HG02588 (cell line): ENCODE results near the gene TMEM250.
"Not testable (repeated sequence)": the region's sequence is repeated elsewhere in the genome, so short reads cannot be mapped to it uniquely, and the experiment has no call there.

Experiments
- ATAC-seq: cut with Tn5 transposase; IDR thresholded peaks from one replicate; pipeline ENCODE4 v1.9.1; 2021; ENCODE audit warnings: mild to moderate bottlenecking, moderate library complexity; ENCODE audit not compliant: unreplicated experiment

TMEM250 gene

DNA sequence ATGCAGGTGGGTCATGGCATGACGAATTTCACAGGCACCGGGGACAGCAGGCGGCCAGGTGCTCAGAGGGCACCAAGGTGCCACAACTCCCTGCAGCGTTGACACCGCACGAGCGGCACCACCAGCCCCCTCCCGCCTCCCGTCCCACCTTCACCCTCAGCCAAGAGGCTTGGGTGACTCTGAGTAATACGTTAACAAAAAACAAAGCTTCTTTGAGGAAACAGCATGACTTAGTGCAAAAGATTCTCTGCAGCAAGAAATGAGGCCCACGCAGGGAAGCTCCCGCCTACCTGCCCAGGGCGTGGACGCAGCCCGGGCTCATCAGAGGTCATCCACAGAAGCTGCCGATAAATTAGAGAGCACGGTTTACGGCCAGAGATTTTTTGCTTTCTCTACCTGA, 4.1 kb downstream of the TMEM250 start:
- ATAC-seq = no peak

DNA sequence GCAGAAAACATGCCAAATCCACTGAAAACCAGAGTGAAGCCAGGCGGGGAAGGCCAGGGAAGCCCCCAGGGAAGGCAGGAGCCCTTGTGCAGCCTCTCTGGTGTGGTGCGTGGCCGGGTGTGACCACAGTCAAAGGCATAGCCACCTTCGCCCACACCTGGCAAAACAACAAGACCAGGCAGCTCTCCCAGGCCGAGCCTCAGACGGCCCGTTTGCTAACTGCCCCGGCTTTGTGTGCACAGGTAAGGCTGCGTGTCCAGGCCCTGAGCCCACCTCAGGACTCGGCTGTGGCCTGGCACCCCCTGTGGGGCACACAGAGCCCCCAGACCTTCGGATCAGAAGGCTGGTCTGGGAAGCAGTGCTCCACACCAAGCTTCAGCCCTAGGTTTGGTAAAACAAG, 6.1 kb downstream of the TMEM250 start:
- no peak for ATAC-seq

DNA sequence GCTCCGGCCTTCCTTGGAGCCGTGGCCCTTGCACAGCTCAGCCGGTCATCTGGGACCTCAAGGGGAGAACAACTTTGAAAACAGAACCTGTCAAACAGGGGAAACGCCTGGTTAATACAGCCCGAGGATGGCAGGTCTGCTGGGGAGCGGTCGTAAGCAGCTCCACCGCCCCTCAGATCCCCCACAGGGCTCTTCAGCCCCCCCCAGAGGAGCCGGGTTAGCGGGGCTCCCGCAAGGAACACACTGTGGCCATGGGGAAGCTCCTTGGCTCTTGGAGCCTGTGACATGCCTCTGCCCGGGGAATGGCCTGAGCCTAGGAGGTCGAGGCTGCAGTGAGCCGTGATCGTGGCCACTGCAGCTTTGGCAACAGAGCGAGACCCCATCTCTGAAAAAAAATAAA, 6.8 kb downstream of the TMEM250 start:
- ATAC-seq = no peak

DNA sequence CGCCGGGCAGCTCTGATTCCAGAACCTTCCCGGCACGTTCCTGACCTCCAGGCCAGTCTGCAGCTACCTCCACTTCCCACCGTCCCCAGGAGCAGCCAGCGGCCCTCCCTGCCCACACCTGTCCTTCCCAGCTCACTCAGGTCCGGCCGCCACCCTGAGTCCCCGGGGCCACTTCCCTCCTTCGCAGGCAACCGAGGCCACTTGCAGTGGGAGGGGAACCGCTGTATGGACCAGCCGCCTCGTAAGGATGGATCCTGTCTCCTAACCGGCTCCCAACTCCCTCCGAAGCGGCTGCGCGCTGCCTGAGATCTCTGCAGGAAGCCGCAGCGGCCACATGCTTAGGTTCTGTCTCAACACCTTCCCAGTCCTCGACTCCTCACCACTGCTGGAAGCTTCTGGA, 7.5 kb downstream of the TMEM250 start:
- ATAC-seq = no peak

DNA sequence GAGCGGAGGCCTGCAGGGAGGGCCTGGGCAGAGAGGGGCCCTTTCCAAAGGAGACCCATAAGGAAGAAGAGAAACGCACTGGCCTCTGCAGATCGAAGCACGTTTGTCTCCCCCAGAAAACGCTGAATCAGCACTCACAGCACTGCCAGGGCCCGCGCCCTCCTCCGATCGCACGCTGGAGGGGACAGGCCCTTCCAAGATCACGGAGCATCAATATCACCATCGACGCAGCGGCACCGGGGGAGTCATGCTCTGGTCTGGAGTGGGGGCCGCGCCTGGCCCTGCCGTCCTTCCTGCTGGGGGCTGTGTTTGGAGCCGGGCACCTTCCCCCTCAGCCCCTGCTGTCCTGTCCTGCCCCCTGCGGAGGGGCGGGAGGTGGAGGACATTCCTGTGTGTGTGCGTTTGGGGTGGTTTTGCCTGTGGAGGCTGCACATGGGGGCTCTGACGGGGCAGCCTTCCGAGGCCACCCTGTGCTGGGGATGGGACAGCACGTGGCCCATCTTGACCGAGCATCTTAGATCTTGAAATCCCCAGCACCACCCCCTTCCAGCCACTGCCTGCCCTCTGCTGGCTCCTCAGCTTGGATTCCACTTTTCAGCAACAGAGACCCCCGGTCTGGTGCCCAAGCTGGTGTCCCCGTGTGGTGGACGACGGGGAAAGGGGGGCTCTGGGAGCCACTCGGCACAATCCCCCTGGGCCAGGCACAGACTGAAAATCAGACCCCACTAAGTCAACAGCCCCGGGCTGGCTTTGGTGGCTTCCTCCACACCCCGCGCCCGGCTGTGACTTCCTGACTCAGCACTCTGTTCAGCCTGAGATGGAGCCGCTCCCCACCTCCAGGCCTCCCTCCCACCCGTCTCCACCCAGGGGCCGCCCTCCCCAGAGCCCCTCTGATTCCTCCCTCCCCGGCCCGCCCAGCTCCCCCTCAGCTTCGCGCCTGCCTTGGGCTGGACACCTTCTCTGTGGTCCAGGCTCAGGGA, 8.3 kb downstream of the TMEM250 start:
- peak; percentile 1 for ATAC-seq

DNA sequence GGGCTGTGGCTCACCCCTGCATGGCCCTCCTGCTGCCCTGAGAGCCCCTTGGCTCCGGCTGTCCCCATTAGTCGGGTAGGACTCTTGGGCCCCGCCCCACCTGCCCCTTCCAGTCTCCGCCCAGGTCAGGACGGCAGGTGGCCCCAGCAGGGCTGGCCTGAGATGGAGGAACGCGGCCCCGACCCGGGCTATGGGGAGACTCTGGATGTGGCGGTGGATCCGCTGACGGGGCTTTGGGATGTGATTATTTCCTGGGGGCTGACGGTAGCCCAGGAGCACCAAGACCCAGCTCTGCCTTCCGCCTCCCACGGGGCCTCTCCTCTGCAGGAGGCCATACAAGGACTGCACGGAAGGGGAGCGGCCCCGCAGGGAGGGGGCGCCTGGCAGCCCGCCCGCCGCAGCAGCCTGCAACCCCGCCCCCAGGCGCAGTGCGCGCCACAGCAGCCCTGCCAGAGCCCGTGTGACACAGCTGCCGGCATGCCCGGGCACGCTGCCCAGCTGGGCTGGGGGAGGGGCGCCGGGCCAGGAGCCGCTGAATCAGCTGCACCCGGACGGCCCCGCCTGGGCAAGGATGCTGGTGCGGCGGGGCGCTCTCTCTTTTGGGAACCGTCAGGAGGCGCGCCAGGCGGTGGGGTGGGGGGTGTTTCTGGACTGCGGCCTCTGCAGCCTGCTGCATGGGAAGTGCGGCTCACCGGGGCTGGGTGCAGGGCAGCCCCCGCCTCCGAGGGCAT, 9.2 kb downstream of the TMEM250 start:
- peak; percentile 76 for ATAC-seq

DNA sequence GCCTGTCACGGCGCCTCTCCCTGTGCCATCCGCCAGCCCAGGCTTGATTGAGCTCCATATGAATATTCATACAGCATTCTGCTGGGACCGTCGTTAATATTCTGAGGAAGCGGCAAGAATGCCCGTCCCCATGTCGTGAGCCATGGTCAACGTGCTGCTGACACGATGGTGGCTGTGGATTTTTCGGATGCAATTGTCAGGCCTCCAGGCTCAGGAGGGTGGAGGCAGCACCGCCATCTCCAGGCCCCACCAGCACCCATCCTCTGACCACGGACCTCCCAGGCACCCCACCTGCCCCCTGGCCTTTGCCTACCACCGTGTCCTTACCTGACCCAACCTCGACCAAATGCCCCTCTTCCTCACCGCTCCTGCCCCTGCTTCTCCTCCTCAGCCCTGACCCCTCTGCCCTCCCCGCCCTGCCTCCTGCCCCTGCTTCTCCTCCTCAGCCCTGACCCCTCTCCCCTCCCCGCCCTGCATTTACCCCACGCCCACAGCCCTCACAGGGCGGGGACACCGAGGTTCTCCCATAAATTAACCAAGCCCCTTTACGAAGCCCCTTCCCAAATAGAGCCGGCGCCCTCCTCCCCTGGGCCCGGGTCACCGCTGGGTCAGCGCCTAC, 9.9 kb downstream of the TMEM250 start:
- ATAC-seq = no peak

DNA sequence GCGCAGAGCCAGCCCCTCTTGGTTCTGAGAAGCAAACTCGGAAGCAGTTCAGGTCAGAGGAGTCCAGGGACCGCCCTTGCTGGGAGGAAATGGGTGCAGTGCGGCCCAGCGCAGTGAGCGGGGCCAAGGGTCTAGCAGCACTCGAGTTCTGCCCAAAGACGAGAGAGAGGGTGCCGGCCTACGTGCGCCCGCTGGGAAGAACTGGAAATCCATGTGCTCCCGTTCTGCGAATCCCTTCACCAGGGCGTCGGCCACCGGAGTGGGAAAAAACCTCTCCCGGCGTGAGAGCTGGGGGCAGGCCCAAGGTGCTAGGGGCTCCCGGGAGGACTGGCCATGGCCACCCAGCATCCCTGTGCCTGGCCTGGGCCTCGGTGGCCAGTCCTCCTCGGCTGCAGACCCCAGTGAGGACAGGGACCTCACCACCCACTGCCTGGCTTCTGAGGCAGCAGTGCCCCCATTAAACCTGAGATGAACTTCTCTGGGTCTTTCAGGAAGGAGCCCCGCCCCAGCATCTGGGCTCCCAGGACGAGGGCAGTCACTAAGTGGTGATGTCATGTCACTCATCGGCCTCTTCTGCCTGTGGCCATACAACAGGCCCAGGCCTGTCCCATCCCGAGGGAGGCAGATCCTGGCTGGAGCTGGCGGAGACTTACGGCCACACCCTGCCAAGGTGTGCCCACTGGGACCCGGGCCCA, 10.6 kb downstream of the TMEM250 start:
- ATAC-seq = no peak

DNA sequence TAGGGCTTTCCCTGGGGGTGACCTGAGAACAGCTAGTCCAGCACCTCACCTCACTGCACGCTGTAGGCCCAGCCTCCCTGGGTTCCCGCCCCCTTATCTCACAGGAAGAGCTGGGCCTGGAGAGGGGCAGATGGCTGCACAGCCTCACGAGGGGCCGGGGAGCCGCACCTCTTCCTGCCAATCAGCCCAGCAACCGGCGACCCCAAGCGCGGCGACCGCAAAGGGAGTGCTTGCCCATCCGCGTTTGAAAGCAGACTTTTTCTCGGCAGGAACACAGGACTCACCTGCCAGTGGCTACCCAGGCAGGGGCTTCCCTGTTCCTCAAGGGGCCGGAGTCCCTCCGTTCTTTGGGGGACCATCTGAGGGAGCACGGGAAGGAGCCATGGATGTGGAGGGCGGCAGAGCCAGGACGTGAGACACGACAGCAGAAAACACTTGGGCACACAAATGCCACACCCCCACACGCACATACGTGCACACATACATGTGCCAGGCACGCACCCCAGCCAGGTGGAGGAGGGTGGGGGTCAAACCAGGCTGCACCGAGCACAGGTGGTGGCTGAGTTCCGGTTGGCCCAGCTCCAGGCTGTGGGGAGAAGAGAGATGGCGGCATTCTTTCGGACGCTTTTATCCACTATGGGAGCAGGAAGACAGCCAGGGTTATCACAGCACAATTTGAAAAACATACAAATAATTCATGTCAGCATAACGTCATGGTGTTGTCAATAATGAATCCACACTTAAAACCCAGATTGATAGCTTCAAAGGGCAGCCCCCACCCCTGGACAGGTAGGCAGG, 11.3 kb downstream of the TMEM250 start:
- no peak for ATAC-seq

DNA sequence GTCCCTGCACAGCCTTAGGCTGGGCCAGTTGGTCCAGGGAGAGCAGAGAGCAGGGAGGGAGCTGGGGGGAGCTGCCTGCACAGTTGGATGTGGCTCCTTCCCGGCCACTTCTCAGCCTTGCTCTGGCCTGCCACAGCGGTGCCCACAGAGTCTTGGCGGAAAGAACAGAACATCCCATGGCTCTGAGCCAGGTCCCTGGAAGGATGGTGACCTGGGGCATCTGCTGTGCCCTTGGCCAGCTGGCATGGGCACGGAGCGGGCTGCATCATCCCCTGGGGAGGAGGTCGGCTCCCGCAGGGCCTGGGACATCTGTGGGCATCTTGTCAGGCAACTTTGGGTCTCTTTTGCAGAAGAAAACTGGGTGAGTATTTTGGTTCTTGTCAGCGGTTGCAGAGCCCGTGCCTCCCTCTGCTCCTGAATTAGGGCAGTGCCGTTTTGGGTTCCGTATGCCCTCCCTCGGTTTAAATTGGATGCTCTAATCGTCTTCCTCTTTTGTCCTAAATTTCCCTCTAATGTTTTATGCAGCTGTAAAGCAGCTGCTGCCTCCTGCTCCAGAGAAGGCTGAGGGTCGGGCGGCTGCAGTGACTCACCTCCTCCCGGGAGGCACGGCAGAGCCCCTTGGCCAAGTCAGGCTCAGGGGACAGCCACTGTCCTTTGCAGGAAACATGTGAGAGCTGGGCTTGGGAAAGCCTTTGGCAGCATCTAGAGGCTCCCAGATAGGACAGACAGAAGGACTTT, 13.1 kb downstream of the TMEM250 start:
- ATAC-seq = no peak

DNA sequence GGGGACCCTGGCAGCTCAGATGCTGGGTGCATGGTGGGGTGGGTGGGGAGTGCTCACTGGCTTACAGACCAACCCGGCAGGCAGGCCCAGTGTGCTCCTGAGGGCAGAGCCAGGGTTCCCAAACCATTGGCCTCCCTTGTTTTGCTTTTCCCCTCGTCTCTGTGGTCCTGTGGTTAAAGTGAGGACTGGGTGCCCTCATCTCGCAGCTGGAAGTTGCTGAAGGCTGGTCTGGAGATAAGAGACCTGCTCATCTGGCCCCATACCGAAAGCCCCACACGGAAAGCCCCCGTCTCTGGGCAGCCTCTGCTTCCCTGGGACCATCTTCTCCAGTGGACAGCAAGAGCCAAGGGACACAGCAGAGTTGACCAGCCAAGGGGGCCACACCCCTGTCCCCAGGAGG, 13.8 kb downstream of the TMEM250 start:
- ATAC-seq = no peak

DNA sequence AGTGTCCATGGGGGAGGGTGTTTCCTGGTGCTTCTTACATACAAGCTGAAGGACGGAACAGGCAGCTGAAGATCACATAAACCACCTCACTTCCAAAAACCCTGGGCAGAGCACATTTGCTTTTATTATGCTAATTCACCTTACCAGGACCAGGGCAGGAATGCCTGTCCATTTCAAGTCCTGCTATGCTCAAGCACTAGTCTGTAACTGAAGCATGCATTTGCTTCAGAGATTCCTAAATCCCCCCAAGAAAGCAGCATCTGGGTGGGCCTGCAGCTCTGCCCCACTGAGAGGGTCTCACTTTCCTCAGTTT, 14.2 kb downstream of the TMEM250 start:
- no peak for ATAC-seq

DNA sequence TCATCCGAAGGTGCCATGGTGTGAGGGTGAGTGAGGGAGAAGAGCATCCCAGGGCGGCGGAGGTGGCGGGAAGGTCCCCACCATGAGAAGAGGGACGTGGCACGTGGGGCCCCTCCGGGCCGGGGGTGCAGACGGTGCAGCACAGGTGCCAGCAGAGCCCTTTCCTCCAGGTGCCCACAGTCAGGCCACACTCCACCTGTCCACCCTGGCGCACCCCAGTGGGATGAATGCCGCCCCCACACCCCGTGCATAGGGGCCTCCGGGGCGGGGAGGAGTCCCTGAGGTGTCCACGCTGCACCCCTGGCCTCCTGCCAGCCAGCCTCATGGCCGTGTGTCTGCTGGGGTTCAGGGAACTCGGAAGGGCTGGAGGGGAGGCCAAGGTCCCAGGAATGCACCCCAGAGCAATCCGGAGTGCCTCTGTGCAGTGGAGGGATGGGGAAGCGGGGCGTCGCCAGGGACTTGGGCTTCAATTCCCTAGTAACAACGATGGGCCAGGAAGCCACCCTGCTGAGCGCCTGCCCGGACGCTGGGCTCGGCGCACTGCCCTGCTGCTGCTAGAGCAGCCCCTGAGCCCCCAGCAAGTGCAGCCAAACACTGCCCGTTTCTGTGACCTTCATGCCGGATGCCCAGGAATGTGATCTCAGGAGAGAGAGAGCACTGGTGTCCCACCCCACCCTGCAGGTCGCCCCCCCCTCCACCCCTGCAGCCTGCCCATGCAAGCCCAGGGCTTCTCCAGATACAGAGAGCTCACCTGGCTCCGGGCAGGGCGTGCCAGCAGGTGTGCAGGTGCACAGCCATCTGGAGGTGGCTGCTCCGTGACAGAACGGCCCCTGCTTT, 14.8 kb downstream of the TMEM250 start:
- no peak for ATAC-seq

DNA sequence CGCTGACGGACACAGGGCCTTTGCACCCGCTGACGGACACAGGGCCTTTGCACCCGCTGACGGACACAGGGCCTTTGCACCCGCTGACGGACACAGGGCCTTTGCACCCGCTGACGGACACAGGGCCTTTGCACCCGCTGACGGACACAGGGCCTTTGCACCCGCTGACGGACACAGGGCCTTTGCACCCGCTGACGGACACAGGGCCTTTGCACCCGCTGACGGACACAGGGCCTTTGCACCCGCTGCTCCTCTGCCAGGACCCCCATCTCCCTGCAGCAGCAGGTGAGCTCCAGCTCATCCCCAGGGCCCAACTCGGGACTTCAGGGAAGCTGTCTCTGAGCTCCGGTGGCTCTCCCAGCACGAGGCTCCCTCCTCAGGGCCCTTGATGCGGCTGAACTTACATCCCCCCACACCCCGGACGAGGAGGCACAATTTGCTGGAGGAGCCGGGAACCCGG, 17.0 kb downstream of the TMEM250 start:
- ATAC-seq = not testable (repeated sequence)

DNA sequence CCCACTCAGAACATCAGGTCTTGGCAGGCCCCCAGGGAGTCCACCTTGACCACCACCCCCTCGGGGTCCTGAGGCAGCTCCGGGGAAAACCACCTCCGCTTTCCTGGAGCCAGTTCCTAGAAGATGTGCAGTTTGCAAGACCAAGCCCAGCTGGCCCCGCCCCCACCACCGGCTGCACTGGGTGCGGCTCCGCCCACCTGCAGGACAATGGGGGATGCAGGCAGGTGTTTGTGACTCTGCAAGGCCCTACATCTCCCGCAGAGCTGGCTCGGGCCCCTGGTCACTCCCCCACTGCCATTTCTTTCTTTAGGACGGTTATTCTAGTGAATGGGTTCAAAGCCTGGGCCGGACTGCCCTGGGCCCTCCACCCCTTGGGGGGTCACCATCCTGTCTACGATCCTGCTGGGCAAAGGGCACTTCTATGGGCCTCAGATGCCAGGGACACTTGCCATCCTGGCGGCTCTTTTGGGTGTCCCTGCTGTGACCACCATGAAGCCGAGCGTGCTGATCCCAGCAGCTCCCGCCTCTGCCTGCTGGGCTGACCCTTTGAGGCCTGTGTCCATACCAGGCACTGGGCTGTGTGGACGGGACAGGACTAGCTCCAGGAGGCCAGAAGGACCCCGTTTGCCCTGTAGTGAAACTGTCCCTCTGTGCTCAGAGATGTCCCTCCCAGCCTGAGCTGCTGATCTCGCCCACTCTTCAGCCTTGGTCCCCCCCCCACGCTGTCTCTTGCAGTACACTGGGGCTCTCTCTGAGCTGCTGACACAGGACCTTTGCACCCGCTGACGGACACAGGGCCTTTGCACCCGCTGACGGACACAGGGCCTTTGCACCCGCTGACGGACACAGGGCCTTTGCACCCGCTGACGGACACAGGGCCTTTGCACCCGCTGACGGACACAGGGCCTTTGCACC, 17.7 kb downstream of the TMEM250 start:
- ATAC-seq = no peak

DNA sequence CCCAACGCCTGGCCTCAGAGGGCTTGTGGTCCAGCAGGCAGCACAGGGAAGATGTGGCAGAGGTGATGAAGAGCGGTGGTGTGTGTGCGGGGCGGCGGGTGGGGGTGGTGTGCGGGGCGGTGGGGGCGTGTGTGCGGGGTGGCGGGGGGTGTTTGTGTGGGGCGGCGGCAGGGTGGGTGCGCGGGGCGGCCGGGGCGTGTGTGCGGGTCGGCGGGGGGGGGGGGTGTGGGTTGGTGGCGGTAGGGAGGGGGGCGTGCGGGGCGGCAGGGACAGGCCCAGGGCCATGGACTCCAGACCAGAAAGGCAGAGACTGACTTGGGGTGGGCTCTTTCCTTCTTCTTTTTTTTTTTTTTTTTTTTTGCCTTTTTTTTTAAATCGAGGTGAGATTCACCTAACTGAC, 19.1 kb downstream of the TMEM250 start:
- ATAC-seq = no peak

DNA sequence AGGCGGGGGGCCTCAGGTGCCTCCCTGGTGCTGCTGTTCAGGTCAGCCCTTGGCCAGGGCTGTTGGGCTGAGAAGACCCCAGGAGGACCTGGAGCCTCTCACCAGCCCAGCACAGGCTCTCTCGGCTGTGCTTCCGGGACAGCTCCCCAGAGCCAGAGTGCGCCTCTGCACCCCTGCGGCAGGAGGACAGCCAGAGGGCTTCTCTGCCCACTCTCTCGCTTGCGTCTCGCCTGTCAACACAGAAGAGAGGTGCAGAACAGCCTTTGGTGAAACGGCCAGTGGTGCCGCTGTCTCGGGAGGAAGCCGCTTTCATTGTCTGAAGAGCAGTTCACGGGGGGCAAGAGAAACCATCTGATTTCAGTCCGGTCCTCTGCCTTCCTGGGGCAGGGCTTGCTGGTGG, 19.8 kb downstream of the TMEM250 start:
- no peak for ATAC-seq

DNA sequence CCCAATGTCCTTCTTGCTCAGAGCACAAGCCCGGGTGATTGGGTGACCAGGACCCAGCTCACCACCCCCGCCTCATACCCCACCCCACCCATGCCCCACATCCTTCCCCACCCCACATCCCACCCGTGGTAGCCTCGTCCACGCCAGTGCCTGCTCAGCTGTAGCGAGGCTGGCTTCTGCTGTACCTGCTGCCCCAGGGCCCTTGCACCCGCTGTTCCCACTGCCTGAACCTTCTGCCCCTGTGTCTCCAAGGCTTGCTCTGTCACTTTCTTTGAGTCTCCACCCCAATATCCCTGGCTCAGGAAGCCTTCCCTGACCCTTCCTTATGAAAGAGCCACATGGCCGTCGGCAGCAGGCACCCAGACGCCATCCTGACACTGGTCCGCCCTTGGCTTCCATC, 20.5 kb downstream of the TMEM250 start:
- no peak for ATAC-seq
